BJ (cell line): ENCODE results near the gene PI4KB. TPM values are rescaled to one million over a fixed set of nuclear protein-coding genes. Genes with fewer than 3 reads are reported as not detected.

Source experiments
- CTCF ChIA-PET: fragments of 350-600 bp; formaldehyde crosslinking; extraction: SDS; loops from one replicate; lab custom pipeline; 2021; ENCODE audit warnings: antibody characterized with exemption, inconsistent platforms; lab: Yijun Ruan, JAX
- POLR2A ChIA-PET: fragments of 300-600 bp; sonication (Branson Sonifier 250); formaldehyde crosslinking; extraction: SDS; loops from one replicate; lab custom pipeline; 2021; ENCODE audit warnings: antibody characterized with exemption; lab: Charles Lee
- DNase-seq: peaks from one replicate; pipeline ENCODE4 v3.0.0-alpha.2; 2011; ENCODE audit warnings: low read depth
- H3K27me3 ChIP-seq: 2 replicates; pipeline ENCODE4 v1.6.0; 2011; ENCODE audit warnings: low read length; ENCODE audit not compliant: control insufficient read depth, insufficient read depth
- H3K36me3 ChIP-seq: 2 replicates; pipeline ENCODE4 v1.5.1; 2011; ENCODE audit warnings: low read length; ENCODE audit not compliant: control insufficient read depth, insufficient read depth
- H3K4me3 ChIP-seq: 2 replicates; pipeline ENCODE4 v1.5.1; 2011; ENCODE audit warnings: low read depth, mild to moderate bottlenecking, control low read depth, low read length
- polyA plus RNA-seq: library from polyadenylated mRNA; depleted of rRNA; stranded (reverse); fragments of >200 nt; gene quantifications from 2 replicates; pipeline ENCODE4 v1.2.3, GENCODE V29; 2011
- TF ChIP-seq, protein P1 (sequence below): IDR thresholded peaks from 2 replicates; pipeline ENCODE4 v1.5.1; 2011; ENCODE audit warnings: low read depth, mild to moderate bottlenecking, control low read depth, inconsistent platforms, low read length, moderate library complexity; ENCODE audit not compliant: insufficient read depth

Gene PI4KB
- polyA plus RNA-seq, 1 experiment: 98.2 TPM

DNA sequence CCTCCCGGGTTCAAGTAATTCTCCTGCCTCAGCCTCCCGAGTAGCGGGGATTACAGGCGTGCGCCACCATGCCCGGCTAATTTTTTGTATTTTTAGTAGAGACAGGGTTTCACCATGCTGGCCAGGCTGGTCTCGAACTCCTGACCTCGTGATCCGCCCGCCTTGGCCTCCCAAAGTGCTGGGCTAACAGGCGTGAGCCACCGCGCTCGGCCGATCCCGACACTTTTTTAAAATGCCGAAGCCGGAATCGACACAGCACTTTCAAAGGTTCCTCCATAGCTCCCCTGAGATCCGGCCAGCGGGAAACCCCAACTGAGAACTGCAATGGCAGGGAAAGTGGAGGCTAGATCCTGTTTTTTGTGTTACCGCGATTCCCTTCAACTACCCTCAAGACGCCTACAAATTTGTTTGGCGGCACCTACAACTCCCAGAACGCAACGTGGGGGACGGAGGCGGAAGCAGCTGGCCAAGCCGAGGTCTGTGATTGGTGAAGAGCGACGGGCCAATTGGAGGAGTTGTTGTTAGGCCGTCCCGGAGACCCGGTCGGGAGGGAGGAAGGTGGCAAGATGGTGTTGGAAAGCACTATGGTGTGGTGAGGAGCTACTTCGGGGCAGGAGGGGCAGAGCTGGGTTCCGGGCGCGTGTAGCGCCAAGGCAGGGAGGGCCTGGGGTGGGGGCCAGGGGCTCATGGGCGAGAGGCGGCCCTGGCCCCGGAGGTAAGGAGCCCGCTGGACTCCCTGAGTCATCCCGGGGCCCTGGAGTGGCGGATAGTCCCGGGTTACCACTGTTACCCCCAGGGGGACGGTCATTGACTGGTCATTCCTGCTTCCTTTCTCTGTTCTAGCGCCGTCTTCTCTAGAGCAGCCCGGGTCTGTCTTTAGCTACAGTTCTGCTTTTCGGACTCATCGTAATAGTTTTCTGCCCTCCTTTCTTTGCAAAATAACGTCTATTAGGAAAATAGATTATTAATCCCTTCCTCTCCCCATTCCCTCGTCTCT, 72.7 kb downstream of the PI4KB start, which contains the start of gene PSMD4:
PSMD4 (plus strand) TSS at position 518 of the 997 bp plus-strand sequence; CDS start at position 567, 49 bp downstream.
- Histone ChIP-seq H3K4me3 (peak within 1 kb of the TSS; percentile 96), H3K36me3 (peaks cover 4% of the 10 kb centered on the region), H3K27me3 (no peaks in the 10 kb centered on the region)
- ChIA-PET POLR2A (interaction anchor here (0.5 to 0.8 kb wide), 4 partner anchors 19 to 56 kb away, joined by 3 to 15 read pairs (median 4); no protein-coding TSS in a partner anchor), CTCF (interaction anchor here (0.9 to 5.2 kb wide), 5 partner anchors 16 to 144 kb away, joined by 3 to 43 read pairs (median 3); no protein-coding TSS in a partner anchor)
- TF ChIP-seq, protein P1, sequence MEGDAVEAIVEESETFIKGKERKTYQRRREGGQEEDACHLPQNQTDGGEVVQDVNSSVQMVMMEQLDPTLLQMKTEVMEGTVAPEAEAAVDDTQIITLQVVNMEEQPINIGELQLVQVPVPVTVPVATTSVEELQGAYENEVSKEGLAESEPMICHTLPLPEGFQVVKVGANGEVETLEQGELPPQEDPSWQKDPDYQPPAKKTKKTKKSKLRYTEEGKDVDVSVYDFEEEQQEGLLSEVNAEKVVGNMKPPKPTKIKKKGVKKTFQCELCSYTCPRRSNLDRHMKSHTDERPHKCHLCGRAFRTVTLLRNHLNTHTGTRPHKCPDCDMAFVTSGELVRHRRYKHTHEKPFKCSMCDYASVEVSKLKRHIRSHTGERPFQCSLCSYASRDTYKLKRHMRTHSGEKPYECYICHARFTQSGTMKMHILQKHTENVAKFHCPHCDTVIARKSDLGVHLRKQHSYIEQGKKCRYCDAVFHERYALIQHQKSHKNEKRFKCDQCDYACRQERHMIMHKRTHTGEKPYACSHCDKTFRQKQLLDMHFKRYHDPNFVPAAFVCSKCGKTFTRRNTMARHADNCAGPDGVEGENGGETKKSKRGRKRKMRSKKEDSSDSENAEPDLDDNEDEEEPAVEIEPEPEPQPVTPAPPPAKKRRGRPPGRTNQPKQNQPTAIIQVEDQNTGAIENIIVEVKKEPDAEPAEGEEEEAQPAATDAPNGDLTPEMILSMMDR: 0 out of 2 replicates have a peak, but pooled peaks have one; percentile 9
- peak; percentile 86 for DNase-seq

DNA sequence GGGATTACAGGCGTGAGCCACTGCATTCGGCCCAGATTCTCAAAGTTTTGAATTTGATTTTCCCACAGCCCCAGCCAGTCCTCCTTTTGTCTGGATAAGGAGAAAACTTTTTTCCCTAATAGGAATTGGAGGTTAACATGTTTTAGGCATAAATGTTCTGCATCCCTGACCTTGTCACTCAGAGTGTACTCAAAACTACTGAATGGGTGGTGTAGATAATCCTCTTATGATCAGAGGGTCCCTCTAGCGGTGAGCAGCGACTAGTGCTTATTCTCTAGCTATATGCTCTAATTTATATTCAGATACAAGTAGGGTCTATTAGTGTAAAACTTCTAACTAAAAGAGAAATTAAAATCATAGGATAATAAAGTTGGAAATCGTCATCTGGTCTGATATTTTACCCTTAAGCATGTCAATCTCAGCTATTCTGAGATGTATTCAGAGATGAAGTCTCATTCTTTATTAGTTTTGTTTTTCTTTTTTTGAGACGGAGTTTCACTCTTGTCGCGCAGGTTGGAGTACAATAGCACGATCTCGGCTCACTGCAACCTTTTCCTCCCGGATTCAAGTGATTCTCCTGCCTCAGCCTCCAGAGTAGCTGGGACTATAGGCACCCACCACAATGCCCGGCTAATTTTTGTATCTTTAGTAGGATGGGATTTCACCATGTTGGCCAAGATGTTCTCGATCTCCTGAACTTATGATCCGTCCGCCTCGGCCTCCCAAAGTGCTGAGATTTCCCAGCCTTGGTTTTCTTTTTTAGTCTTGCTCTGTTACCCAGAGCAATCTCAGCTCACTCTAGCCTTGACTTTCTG, 75.4 kb downstream of the PI4KB start:
- no peaks in the 10 kb centered on the region for H3K27me3 ChIP-seq
- TF ChIP-seq, protein P1: peak; percentile 85
- no peak overlapping the region for H3K4me3 ChIP-seq
- peaks cover 7% of the 10 kb centered on the region for H3K36me3 ChIP-seq
- DNase-seq: peak; percentile 15
- CTCF ChIA-PET: interaction anchor here (0.5 to 5.2 kb wide), 28 partner anchors 8 to 737 kb away, joined by 3 to 43 read pairs (median 5); partner anchors contain the start of genes MINDY1 and VPS72
- POLR2A ChIA-PET: interaction anchor here (0.6 kb wide), 1 partner anchor 57 kb away, joined by 17 read pairs; no protein-coding TSS in a partner anchor

- TF ChIP-seq, protein P1: no peak
- ChIA-PET CTCF (interaction anchor here (1.4 kb wide), 1 partner anchor 46 kb away, joined by 3 read pairs; no protein-coding TSS in a partner anchor), POLR2A (interaction anchor here (1.4 kb wide), 1 partner anchor 57 kb away, joined by 3 read pairs; the partner anchor contains the start of gene VPS72)
- Histone ChIP-seq H3K36me3 (peaks cover 28% of the 10 kb centered on the region), H3K27me3 (no peaks in the 10 kb centered on the region), H3K4me3 (no peak overlapping the region)
- no peak for DNase-seq
Measured at GRCh38 chr1:151246786-151247185, 80.4 kb downstream of the PI4KB start.

DNA sequence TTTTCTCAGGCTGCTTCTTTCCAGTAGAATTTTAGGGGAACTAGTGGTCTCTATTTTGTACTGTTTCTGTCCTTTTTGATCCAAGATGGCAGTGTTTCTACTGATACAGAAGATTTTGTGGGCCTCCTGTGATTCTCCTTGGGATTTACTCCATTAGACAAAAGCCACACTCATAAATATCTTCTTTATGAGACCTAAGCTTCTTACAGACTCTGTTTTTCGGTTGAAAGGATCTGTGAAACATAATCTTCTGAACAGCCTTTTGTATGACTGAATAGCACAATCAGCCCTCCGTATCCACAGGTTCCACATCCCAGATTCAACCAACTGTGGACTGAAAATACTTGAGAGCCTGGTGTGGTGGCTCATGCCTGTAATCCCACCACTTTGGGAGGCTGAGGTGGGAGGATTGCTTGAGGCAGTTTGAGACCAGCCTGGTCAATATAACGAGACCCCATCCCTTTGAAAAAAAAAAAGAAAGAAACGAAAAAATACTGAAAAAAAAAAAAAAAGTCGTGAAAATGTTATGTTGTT, 83.5 kb downstream of the PI4KB start:
- ChIA-PET POLR2A (no interaction called here), CTCF (interaction anchor here (2.5 kb wide), 1 partner anchor 9 kb away, joined by 13 read pairs; no protein-coding TSS in a partner anchor)
- H3K4me3 ChIP-seq: no peak overlapping the region
- peaks cover 30% of the 10 kb centered on the region for H3K36me3 ChIP-seq
- no peaks in the 10 kb centered on the region for H3K27me3 ChIP-seq
- TF ChIP-seq, protein P1: no peak
- no peak for DNase-seq
